ENCODE results near the gene KIF5A.
"Not testable (repeated sequence)": the region's sequence is repeated elsewhere in the genome, so short reads cannot be mapped to it uniquely, and the experiment has no call there.

Gene KIF5A

GRCh38 chr12:57609781-57610553 is 60.1 kb downstream of the KIF5A start:
- no peak for DNase-seq

GRCh38 chr12:57610554-57611107 is 60.8 kb downstream of the KIF5A start:
- no peak for DNase-seq

GRCh38 chr12:57611108-57611826 is 61.4 kb downstream of the KIF5A start, which contains the start of gene ARHGEF25:
TSS of gene ARHGEF25 (plus strand) at chr12:57611435. CDS start at chr12:57611895, 460 bp downstream.
- DNase-seq = peak; percentile 37 to 47

- no peak for DNase-seq
Observed at GRCh38 chr12:57611827-57612710, 62.2 kb downstream of the KIF5A start.

- no peak for DNase-seq
Observed at GRCh38 chr12:57612711-57613426, 63.0 kb downstream of the KIF5A start.

GRCh38 chr12:57613427-57614109 is 63.7 kb downstream of the KIF5A start:
- DNase-seq = no peak

GRCh38 chr12:57614178-57614947 is 64.5 kb downstream of the KIF5A start:
- DNase-seq = no peak

GRCh38 chr12:57614948-57615500 is 65.2 kb downstream of the KIF5A start:
- DNase-seq = no peak

- no peak for DNase-seq
Observed at GRCh38 chr12:57615637-57616036, 65.8 kb downstream of the KIF5A start.

- DNase-seq = no peak
Observed at GRCh38 chr12:57616383-57617101, 66.7 kb downstream of the KIF5A start.

- DNase-seq = no peak
Observed at GRCh38 chr12:57617942-57618341, 68.1 kb downstream of the KIF5A start.

- not testable (repeated sequence) for DNase-seq
Observed at GRCh38 chr12:57618431-57618830, 68.6 kb downstream of the KIF5A start.

- no peak for DNase-seq
Observed at GRCh38 chr12:57618966-57619433, 69.2 kb downstream of the KIF5A start.

GRCh38 chr12:57619434-57620244 is 69.8 kb downstream of the KIF5A start:
- DNase-seq = peak in 1 of 2 donors; percentile 17

- DNase-seq = no peak
Observed at GRCh38 chr12:57620245-57620935, 70.5 kb downstream of the KIF5A start.

- DNase-seq = peak in 1 of 2 donors; percentile 19
Observed at GRCh38 chr12:57620936-57621496, 71.2 kb downstream of the KIF5A start.

- peak; percentile 54 to 59 for DNase-seq
Observed at GRCh38 chr12:57621497-57622292, 71.9 kb downstream of the KIF5A start.
